Left ventricle myocardium inferior (tissue), 1 donor: Measurements from ENCODE around the gene DNAJB1. TPM values are rescaled to one million over a fixed set of nuclear protein-coding genes. Genes with fewer than 3 reads are reported as not detected.

ENCODE experiments used
- DNase-seq: peaks from one replicate; pipeline ENCODE4 v3.0.0-alpha.2; 2020
- H3K27ac ChIP-seq: fragments of 200-600 bp; replicated peaks from 2 replicates; pipeline ENCODE4 v1.8.0; 2021
- H3K27me3 ChIP-seq: fragments of 200-600 bp; 2 replicates; pipeline ENCODE4 v1.8.0; 2021; ENCODE audit warnings: low read depth
- H3K36me3 ChIP-seq: fragments of 200-600 bp; 2 replicates; pipeline ENCODE4 v1.8.0; 2021
- H3K4me1 ChIP-seq: fragments of 200-600 bp; 2 replicates; pipeline ENCODE4 v1.8.0; 2021
- H3K4me3 ChIP-seq: fragments of 200-600 bp; 2 replicates; pipeline ENCODE4 v1.8.0; 2021; ENCODE audit warnings: mild to moderate bottlenecking, moderate library complexity
- H3K9me3 ChIP-seq: fragments of 200-600 bp; replicated peaks from 2 replicates; pipeline ENCODE4 v1.8.0; 2021
- intact Hi-C: fragments of 100-400 bp; cut with micrococcal nuclease; formaldehyde crosslinking; loops from one replicate; pipeline ENCODE4 v1.11.0; 2022
- total RNA-seq: library from RNA; stranded (reverse); fragmentation: NEBNext Ultra II Directional; extraction: Animal tissue kit (Norgen Biotek cat#: 25700); gene quantifications from one replicate; pipeline ENCODE4 v1.2.1, GENCODE V29; 2021
- TF ChIP-seq, protein P1 (sequence below): fragments of 200-600 bp; IDR thresholded peaks from 2 replicates; pipeline ENCODE4 v1.8.0; 2021; ENCODE audit warnings: antibody characterized with exemption, mild to moderate bottlenecking, borderline replicate concordance
- donor health status: DM: no; HTN: yes; CAD: no; lungs with severe emphysema.

DNAJB1 gene
- total RNA-seq, 1 donor from 2014 or later, result 48.7 TPM

DNA sequence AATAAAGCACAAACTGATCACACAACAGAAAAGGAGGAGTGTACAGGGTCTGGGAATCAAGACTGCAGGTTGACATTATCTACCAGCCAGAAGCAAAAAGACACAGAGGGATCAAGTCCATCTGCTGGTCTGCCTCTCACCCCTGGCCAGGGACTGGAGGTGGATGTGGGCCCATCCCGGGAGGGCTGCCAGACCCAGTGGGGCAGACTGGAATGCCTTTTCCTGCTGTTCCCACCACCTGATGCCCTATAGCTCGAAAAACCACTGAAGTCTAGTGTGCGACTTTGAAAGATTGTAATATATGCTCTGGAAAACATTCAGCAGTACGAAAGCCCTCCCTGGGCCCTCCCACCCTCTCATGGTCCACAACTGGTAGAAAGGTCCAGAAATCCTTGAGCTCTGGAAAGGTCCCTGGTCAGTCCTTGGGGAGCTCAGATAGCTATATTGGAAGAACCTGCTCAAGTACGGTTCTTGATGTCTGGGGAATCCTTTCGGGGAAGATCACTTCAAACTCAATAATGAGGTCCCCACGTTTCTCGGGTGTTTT, 2.6 kb downstream of the DNAJB1 start:
- no peaks in the 10 kb centered on the region for H3K9me3 ChIP-seq
- DNase-seq, result no peak
- TF ChIP-seq, protein P1, sequence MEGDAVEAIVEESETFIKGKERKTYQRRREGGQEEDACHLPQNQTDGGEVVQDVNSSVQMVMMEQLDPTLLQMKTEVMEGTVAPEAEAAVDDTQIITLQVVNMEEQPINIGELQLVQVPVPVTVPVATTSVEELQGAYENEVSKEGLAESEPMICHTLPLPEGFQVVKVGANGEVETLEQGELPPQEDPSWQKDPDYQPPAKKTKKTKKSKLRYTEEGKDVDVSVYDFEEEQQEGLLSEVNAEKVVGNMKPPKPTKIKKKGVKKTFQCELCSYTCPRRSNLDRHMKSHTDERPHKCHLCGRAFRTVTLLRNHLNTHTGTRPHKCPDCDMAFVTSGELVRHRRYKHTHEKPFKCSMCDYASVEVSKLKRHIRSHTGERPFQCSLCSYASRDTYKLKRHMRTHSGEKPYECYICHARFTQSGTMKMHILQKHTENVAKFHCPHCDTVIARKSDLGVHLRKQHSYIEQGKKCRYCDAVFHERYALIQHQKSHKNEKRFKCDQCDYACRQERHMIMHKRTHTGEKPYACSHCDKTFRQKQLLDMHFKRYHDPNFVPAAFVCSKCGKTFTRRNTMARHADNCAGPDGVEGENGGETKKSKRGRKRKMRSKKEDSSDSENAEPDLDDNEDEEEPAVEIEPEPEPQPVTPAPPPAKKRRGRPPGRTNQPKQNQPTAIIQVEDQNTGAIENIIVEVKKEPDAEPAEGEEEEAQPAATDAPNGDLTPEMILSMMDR, result no peak
- peak overlapping the region; percentile 100 for H3K27ac ChIP-seq
- intact Hi-C loops, result no loop called here
- H3K4me1 ChIP-seq, result peaks cover 59% of the 10 kb centered on the region
- no peaks in the 10 kb centered on the region for H3K27me3 ChIP-seq
- peaks cover 33% of the 10 kb centered on the region for H3K36me3 ChIP-seq
- peak overlapping the region; percentile 99 for H3K4me3 ChIP-seq

DNA sequence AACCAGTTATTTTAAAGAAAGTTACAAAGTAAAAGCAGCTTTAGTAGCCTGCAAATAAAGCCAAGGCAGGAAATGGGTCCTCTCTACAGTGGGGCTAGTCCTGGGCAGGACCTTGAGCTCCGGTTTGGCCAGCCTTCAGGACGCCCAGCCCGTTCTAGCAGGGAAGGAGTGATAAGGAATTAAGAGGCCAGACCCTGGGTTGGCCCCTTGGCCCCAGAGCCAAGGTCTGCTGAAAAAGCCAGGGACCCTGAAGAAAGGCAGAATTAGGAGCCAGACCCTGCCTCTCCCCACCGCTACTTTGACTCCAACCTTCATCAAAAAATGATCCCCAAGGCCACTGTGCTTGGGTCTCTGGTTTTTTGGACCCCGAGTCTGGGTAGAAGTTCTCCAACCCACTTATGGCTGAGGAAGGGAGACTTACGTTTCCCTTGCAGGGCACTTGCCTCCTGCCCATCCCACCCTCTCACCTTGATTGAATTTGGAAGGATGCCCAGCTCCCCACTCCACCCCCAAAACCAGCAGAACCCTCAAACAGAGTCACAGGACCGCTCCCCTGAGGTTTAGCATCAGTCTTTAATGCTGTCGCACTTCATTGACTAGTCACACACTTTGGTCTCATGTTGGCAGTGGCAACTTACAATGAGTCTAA, 3.9 kb downstream of the DNAJB1 start:
- Histone ChIP-seq H3K4me3 (peak overlapping the region; percentile 99), H3K27ac (peak overlapping the region; percentile 30), H3K36me3 (peaks cover 33% of the 10 kb centered on the region), H3K27me3 (no peaks in the 10 kb centered on the region), H3K4me1 (peaks cover 61% of the 10 kb centered on the region), H3K9me3 (no peaks in the 10 kb centered on the region)
- DNase-seq, result no peak
- intact Hi-C loops, result no loop called here
- TF ChIP-seq, protein P1, result no peak

DNA sequence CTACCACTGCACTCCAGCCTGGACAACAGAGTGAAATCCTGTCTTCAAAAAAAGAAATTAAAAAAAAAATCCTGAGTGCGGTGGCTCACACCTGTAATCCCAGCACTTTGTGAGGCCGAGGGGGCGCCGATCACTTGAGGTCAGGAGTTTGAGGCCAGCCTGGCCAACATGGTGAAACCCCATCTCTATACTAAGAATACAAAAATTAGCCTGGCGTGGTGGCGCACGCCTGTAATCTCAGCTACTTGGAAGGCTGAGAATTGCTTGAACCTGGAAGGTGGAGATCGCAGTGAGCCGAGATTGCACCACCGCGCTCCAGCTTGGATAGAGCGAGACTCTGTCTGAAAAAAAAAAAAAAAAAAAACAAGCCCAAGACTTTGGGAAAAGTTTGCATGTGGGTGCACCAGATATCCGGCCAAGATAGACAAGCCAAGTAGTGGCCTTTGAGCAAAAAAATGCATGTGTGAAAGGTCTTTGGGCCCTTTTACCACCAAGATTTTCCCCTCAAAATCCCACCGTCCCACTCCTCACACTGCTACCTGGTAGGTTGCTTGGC, 5.7 kb downstream of the DNAJB1 start:
- intact Hi-C loops, result no loop called here
- Histone ChIP-seq H3K4me3 (no peak overlapping the region), H3K27me3 (no peaks in the 10 kb centered on the region), H3K9me3 (no peaks in the 10 kb centered on the region), H3K36me3 (peaks cover 33% of the 10 kb centered on the region), H3K27ac (no peak overlapping the region), H3K4me1 (peaks cover 56% of the 10 kb centered on the region)
- TF ChIP-seq, protein P1, result no peak
- no peak for DNase-seq

DNA sequence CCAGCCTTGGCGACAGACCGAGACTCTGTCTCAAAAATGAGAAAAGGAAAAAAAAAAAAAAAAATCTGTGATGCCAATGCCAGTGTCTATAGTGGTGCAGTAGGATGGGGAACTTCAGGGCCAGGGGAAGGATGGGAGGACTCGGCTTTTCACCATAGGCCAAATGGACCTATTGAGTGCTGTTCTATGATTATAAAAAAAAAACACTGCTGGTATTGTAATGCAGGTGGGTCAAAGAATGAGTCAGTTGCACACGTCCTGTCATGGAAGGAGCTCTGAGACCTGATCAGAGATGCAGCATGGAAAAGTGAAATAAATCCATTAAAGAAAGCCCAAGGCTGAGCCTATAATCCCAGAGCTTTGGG, 7.0 kb downstream of the DNAJB1 start:
- Histone ChIP-seq H3K4me1 (peaks cover 43% of the 10 kb centered on the region), H3K27ac (peak overlapping the region; percentile 71), H3K4me3 (no peak overlapping the region), H3K9me3 (no peaks in the 10 kb centered on the region), H3K36me3 (peaks cover 23% of the 10 kb centered on the region), H3K27me3 (no peaks in the 10 kb centered on the region)
- DNase-seq, result no peak
- intact Hi-C loops, result no loop called here
- TF ChIP-seq, protein P1, result no peak

DNA sequence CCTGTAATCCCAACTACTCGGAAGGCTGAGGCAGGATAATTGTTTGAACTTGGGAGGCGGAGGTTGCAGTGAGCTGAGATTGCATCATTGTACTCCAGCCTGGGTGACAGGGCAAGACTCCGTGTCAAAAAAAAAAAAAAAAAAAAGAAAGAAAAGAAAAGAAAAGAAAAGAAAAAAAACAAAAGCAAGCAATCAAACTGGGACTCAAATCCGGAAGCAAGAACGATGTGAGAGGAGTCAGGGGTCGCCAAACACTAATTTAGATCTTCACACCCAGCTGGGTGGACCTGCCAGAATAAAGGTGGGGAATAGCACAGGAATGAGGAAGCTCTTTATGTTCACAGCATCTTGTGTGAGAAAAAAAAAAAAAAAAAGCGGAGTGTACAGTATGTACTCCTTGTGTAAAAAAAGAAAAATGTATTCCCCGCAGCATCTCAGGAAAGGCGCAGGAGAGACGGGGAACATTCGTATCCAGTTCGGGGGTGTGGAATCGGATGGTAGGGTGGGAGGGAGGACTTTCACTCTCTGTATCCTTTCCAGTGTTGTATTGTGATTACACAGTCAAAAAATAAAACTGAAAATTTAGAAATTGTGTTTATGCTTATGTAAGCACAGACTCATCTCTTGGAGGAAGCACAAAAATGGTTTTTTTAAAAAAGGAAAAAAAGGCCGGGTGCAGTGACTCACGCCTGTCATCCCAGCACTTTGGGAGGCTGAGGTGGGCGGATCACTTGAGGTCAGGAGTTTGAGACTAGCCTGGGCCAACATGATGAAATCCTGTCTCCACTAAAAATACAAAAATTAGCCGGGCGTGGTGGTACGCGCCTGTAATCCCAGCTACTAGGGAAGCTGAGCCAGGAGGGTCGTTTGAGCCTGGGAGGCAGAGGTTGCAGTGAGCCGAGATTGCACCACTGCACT, 7.6 kb downstream of the DNAJB1 start:
- H3K4me3 ChIP-seq, result peak overlapping the region; percentile 27
- H3K36me3 ChIP-seq, result peaks cover 17% of the 10 kb centered on the region
- H3K4me1 ChIP-seq, result peaks cover 37% of the 10 kb centered on the region
- intact Hi-C loops, result no loop called here
- no peaks in the 10 kb centered on the region for H3K9me3 ChIP-seq
- TF ChIP-seq, protein P1, result no peak
- peak overlapping the region; percentile 71 for H3K27ac ChIP-seq
- no peaks in the 10 kb centered on the region for H3K27me3 ChIP-seq
- DNase-seq, result no peak
